ENCODE results near the gene BRD4. TPM values are rescaled to one million over a fixed set of nuclear protein-coding genes. Genes with fewer than 3 reads are reported as not detected.
A peak's percentile ranks its signal among the peaks of the same experiment; 100 is the strongest.

The BRD4 gene
- total and polyA plus RNA-seq, 2 of the 13 experiments (the other 11 are each of a cell fraction or from before 2014, with no cell fraction given), result 10.5 to 11.4 TPM

DNA sequence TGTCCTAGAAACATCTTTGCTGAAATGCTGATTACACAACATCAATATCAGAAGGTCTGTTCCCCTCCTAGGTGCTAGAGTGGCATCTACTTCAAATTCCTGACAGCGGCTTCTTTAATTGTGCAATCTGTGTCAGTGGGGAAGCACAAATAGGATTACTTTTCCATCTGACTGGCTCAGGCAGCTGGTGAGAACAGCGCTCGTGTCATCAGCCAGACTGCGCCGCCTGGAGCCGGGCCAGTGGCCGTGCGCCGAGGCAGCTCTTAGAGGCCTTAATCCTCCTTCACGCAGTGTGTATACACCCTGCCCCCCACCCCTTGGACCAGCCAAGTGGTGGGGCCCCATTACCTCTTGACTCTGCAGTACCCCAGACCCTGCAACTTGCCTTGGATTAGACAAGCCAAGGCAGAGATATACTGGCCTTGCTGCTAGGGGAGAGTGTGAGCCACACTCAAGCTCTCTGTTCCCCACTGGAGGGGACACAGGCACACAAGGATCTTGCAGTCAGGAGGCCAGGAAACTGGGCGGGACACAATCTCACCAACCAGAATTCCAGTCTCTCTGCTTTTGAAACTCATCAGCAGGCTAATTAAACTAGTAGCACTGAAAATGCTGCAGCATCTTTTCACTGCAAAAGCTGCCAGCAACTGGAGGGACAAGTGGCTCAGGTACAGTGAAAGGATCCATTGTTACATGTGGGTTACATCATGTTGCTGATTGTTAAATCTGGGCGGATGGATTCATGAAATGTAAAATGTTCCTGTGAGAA lies 51.2 kb downstream of the BRD4 start (continued):
- TF ChIP-seq ZNF224 (CRISPR knock-in tag; IDR thresholded peaks at IDR 0.05) (no peak), SUZ12 (IDR thresholded peaks at IDR 0.05; ENCODE audit: low read depth, low read length) (no peak), GZF1 (CRISPR knock-in tag; IDR thresholded peaks at IDR 0.05) (no peak), REXO4 (CRISPR knock-in tag; IDR thresholded peaks at IDR 0.05; ENCODE audit: borderline replicate concordance) (no peak), ARID4A (CRISPR knock-in tag; IDR thresholded peaks at IDR 0.05; ENCODE audit: borderline replicate concordance) (peak; percentile 49; the same call in 1 of the 2 replicates), ZNF879 (CRISPR knock-in tag; IDR thresholded peaks at IDR 0.05) (no peak), TOPORS (CRISPR knock-in tag; IDR thresholded peaks at IDR 0.05) (no peak), MTF2 (CRISPR knock-in tag; IDR thresholded peaks at IDR 0.05; ENCODE audit: borderline replicate concordance) (no peak), NFKBIZ (CRISPR knock-in tag; IDR thresholded peaks at IDR 0.05) (no peak), UBTF (CRISPR knock-in tag; IDR thresholded peaks at IDR 0.05) (no peak), BORCS8-MEF2B (CRISPR knock-in tag; IDR thresholded peaks at IDR 0.05) (no peak), FOXM1 (CRISPR knock-in tag; IDR thresholded peaks at IDR 0.05) (no peak), LCORL (IDR thresholded peaks at IDR 0.05) (no peak), LCORL (CRISPR knock-in tag; IDR thresholded peaks at IDR 0.05) (0 out of 2 replicates have a peak, but pooled peaks have one; percentile 30), HOXA5 (CRISPR knock-in tag; IDR thresholded peaks at IDR 0.05) (no peak), CEBPG (CRISPR knock-in tag; IDR thresholded peaks at IDR 0.05) (peak; percentile 83), ISX (CRISPR knock-in tag; conservative IDR thresholded peaks at IDR 0.05) (no peak), NBN (conservative IDR thresholded peaks at IDR 0.05) (no peak), SATB2 (CRISPR knock-in tag; IDR thresholded peaks at IDR 0.05) (no peak)
- TF ChIP-seq, protein P1, sequence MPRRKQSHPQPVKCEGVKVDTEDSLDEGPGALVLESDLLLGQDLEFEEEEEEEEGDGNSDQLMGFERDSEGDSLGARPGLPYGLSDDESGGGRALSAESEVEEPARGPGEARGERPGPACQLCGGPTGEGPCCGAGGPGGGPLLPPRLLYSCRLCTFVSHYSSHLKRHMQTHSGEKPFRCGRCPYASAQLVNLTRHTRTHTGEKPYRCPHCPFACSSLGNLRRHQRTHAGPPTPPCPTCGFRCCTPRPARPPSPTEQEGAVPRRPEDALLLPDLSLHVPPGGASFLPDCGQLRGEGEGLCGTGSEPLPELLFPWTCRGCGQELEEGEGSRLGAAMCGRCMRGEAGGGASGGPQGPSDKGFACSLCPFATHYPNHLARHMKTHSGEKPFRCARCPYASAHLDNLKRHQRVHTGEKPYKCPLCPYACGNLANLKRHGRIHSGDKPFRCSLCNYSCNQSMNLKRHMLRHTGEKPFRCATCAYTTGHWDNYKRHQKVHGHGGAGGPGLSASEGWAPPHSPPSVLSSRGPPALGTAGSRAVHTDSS (CRISPR knock-in tag; conservative IDR thresholded peaks at IDR 0.05), result no peak
- TF ChIP-seq, protein P2, sequence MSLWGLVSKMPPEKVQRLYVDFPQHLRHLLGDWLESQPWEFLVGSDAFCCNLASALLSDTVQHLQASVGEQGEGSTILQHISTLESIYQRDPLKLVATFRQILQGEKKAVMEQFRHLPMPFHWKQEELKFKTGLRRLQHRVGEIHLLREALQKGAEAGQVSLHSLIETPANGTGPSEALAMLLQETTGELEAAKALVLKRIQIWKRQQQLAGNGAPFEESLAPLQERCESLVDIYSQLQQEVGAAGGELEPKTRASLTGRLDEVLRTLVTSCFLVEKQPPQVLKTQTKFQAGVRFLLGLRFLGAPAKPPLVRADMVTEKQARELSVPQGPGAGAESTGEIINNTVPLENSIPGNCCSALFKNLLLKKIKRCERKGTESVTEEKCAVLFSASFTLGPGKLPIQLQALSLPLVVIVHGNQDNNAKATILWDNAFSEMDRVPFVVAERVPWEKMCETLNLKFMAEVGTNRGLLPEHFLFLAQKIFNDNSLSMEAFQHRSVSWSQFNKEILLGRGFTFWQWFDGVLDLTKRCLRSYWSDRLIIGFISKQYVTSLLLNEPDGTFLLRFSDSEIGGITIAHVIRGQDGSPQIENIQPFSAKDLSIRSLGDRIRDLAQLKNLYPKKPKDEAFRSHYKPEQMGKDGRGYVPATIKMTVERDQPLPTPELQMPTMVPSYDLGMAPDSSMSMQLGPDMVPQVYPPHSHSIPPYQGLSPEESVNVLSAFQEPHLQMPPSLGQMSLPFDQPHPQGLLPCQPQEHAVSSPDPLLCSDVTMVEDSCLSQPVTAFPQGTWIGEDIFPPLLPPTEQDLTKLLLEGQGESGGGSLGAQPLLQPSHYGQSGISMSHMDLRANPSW (CRISPR knock-in tag; IDR thresholded peaks at IDR 0.05; ENCODE audit: borderline replicate concordance), result no peak
